Measurements from ENCODE around the gene FAM89A. TPM values are rescaled to one million over a fixed set of nuclear protein-coding genes. Genes with fewer than 3 reads are reported as not detected.
"Not testable (repeated sequence)": the region's sequence is repeated elsewhere in the genome, so short reads cannot be mapped to it uniquely, and the experiment has no call there.

FAM89A gene
- total RNA-seq, 1 experiment from 2014 or later: 0.24 TPM

DNA sequence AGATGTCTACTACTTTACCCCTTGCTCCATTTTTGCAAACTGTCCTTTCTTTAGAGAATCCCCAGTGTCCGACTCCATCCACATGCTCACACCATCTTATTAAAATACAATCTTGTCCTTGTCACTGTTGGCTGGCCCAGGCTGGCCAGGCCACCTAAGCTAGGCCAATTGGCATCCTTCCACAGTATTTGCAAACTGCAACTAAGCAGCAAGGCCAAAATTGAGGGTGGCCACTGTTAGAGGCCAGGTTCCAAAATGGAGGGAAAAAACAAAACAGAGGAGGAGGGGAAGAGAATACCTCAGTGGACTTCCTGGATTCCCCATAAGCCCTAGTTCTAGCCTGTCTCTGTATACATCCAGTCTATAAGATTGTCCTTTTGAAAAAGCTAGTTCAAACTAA lies 4.3 kb downstream of the FAM89A start:
- H4K20me1 ChIP-seq (ENCODE audit: insufficient read depth): no peaks in the 10 kb centered on the region

GRCh38 chr1:231032963-231033362 lies 7.1 kb downstream of the FAM89A start:
- Histone ChIP-seq H4K20me1 (ENCODE audit: insufficient read depth) (no peaks in the 10 kb centered on the region), H3K4me2 (no peak overlapping the region), H3K79me2 (ENCODE audit: low read depth) (no peaks in the 10 kb centered on the region), H3K4me1 (replicated peaks; ENCODE audit: insufficient read depth) (no peaks in the 10 kb centered on the region), H3F3A (ENCODE audit: insufficient read depth, low read depth) (no peaks in the 10 kb centered on the region), H3K9me3 (ENCODE audit: insufficient read depth, low read depth) (no peaks in the 10 kb centered on the region), H3K27ac (no peak overlapping the region), H3K36me3 (ENCODE audit: low read depth) (no peaks in the 10 kb centered on the region), H2AFZ (no peak overlapping the region), H3K4me3 (no peak overlapping the region), H3K9me2 (ENCODE audit: insufficient read depth) (no peaks in the 10 kb centered on the region), H3K27me3 (ENCODE audit: insufficient read depth, low read depth) (peaks cover 20% of the 10 kb centered on the region)
- TF ChIP-seq CTCF (conservative IDR thresholded peaks at IDR 0.05) (no peak), EZH2 (IDR thresholded peaks at IDR 0.05; ENCODE audit: low read depth) (no peak)
- intact Hi-C loops (cut with micrococcal nuclease; ENCODE audit: unreplicated experiment): no loop called here
- CTCF ChIA-PET: no interaction called here
- POLR2A ChIA-PET (ENCODE audit: unreplicated experiment): interaction anchor here (0.6 kb wide), 1 partner anchor 31 kb away, joined by 3 read pairs; no protein-coding TSS in a partner anchor
- no TSS peak for BruUV-seq (replicated peaks)
- no peak for DNase-seq

More for the DNA sequence above, 4.3 kb downstream of the FAM89A start:
- Histone ChIP-seq H3K9me2 (ENCODE audit: insufficient read depth) (no peaks in the 10 kb centered on the region), H3K4me1 (replicated peaks; ENCODE audit: insufficient read depth) (no peaks in the 10 kb centered on the region), H3K27ac (no peak overlapping the region), H3K27me3 (ENCODE audit: insufficient read depth, low read depth) (peaks cover 28% of the 10 kb centered on the region), H3K79me2 (ENCODE audit: low read depth) (no peaks in the 10 kb centered on the region), H2AFZ (no peak overlapping the region), H3K4me2 (no peak overlapping the region), H3K9me3 (ENCODE audit: insufficient read depth, low read depth) (no peaks in the 10 kb centered on the region), H3K4me3 (no peak overlapping the region), H3F3A (ENCODE audit: insufficient read depth, low read depth) (no peaks in the 10 kb centered on the region), H3K36me3 (ENCODE audit: low read depth) (no peaks in the 10 kb centered on the region)
- POLR2A ChIA-PET (ENCODE audit: unreplicated experiment): no interaction called here
- intact Hi-C loops (cut with micrococcal nuclease; ENCODE audit: unreplicated experiment): no loop called here
- BruUV-seq (replicated peaks): no TSS peak
- no peak for TF ChIP-seq EZH2 (IDR thresholded peaks at IDR 0.05; ENCODE audit: low read depth)
- TF ChIP-seq CTCF (conservative IDR thresholded peaks at IDR 0.05): no peak
- no peak for DNase-seq
- CTCF ChIA-PET: no interaction called here

- no peak for DNase-seq
- BruUV-seq (replicated peaks): no TSS peak
- Histone ChIP-seq H3K79me2 (ENCODE audit: low read depth) (no peaks in the 10 kb centered on the region), H3K27ac (no peak overlapping the region), H3K9me3 (ENCODE audit: insufficient read depth, low read depth) (no peaks in the 10 kb centered on the region), H3K4me2 (no peak overlapping the region), H4K20me1 (ENCODE audit: insufficient read depth) (no peaks in the 10 kb centered on the region), H2AFZ (no peak overlapping the region), H3K4me1 (replicated peaks; ENCODE audit: insufficient read depth) (no peaks in the 10 kb centered on the region), H3K4me3 (no peak overlapping the region), H3K9me2 (ENCODE audit: insufficient read depth) (no peaks in the 10 kb centered on the region), H3K36me3 (ENCODE audit: low read depth) (no peaks in the 10 kb centered on the region), H3K27me3 (ENCODE audit: insufficient read depth, low read depth) (peaks cover 15% of the 10 kb centered on the region), H3F3A (ENCODE audit: insufficient read depth, low read depth) (no peaks in the 10 kb centered on the region)
- TF ChIP-seq EZH2 (IDR thresholded peaks at IDR 0.05; ENCODE audit: low read depth) (no peak), CTCF (conservative IDR thresholded peaks at IDR 0.05) (no peak)
- POLR2A ChIA-PET (ENCODE audit: unreplicated experiment): no interaction called here
- intact Hi-C loops (cut with micrococcal nuclease; ENCODE audit: unreplicated experiment): no loop called here
- CTCF ChIA-PET: no interaction called here
Measured at GRCh38 chr1:231029841-231030240, 10.2 kb downstream of the FAM89A start.

DNA sequence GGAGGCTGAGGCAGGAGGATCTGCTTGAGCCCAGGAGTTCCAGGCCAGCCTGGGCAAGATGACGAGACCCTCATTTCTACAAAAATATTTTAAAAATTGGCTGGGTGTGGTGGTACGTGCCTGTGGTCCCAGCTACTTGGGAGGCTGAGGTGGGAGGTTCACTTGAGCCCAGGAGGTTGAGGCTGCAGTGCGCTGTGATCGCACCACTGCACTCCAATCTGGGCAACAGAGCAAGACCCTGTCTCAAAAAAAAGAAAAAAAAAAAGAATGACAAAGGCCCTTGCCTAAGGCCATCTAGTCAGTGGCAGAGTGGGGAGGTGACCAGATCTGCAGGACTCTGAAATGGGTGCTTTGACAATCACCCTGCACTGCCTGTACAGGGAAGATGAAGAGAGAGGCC lies 10.8 kb downstream of the FAM89A start:
- H3K4me1 ChIP-seq (replicated peaks; ENCODE audit: insufficient read depth); H4K20me1 ChIP-seq (ENCODE audit: insufficient read depth); H3K4me3 ChIP-seq; H3F3A ChIP-seq (ENCODE audit: insufficient read depth, low read depth); H3K9me2 ChIP-seq (ENCODE audit: insufficient read depth); H3K9me3 ChIP-seq (ENCODE audit: insufficient read depth, low read depth); BruUV-seq (replicated peaks); CTCF ChIA-PET; H3K4me2 ChIP-seq; H2AFZ ChIP-seq; H3K79me2 ChIP-seq (ENCODE audit: low read depth); intact Hi-C loops (cut with micrococcal nuclease; ENCODE audit: unreplicated experiment); POLR2A ChIA-PET (ENCODE audit: unreplicated experiment); DNase-seq; H3K27ac ChIP-seq; H3K36me3 ChIP-seq (ENCODE audit: low read depth): not testable (repeated sequence)
- H3K27me3 ChIP-seq (ENCODE audit: insufficient read depth, low read depth): 0 out of 2 replicates have a peak, but pooled peaks cover 13% of the 10 kb centered on the region
